ENCODE data around the gene RORC.

The RORC gene

GRCh38 chr1:151829352-151830046 is 2.1 kb downstream of the RORC start:
- Histone ChIP-seq H3K4me3 (no peak overlapping the region), H3K27ac (no peak overlapping the region)
- DNase-seq (ENCODE audit: low spot score), result no peak
- no peak for TF ChIP-seq CTCF (IDR thresholded peaks at IDR 0.05)

GRCh38 chr1:151828921-151829320 is 2.7 kb downstream of the RORC start:
- TF ChIP-seq CTCF (IDR thresholded peaks at IDR 0.05), result no peak
- Histone ChIP-seq H3K27ac (no peak overlapping the region), H3K4me3 (no peak overlapping the region)
- DNase-seq (ENCODE audit: low spot score), result no peak

- TF ChIP-seq CTCF (IDR thresholded peaks at IDR 0.05), result no peak
- no peak overlapping the region for H3K4me3 ChIP-seq
- DNase-seq (ENCODE audit: low spot score), result no peak
- H3K27ac ChIP-seq, result no peak overlapping the region
These were observed 3.7 kb downstream of the RORC start for GRCh38 chr1:151827853-151828252.

- no peak overlapping the region for H3K27ac ChIP-seq
- DNase-seq (ENCODE audit: low spot score), result no peak
- no peak for TF ChIP-seq CTCF (IDR thresholded peaks at IDR 0.05)
- H3K4me3 ChIP-seq, result no peak overlapping the region
These were observed 5.6 kb downstream of the RORC start for GRCh38 chr1:151825751-151826660.

- Histone ChIP-seq H3K4me3 (no peak overlapping the region), H3K27ac (no peak overlapping the region)
- no peak for DNase-seq (ENCODE audit: low spot score)
- TF ChIP-seq CTCF (IDR thresholded peaks at IDR 0.05), result no peak
These were observed 6.4 kb downstream of the RORC start for GRCh38 chr1:151825204-151825603.

GRCh38 chr1:151823175-151823574 is 8.4 kb downstream of the RORC start:
- no peak overlapping the region for H3K27ac ChIP-seq
- no peak overlapping the region for H3K4me3 ChIP-seq
- DNase-seq (ENCODE audit: low spot score), result no peak

More at GRCh38 chr1:151823175-151823574, 8.4 kb downstream of the RORC start:
- TF ChIP-seq CTCF (IDR thresholded peaks at IDR 0.05), result no peak

Measured in coronary artery (tissue), 2 donors.